ENCODE results near the gene APPBP2. TPM values are rescaled to one million over a fixed set of nuclear protein-coding genes. Genes with fewer than 3 reads are reported as not detected.

APPBP2 gene
- total and polyA plus RNA-seq, 2 donors (not counting 3 experiments of a cell fraction or from before 2014, with no cell fraction given) = 8.4 to 49.1 TPM

DNA sequence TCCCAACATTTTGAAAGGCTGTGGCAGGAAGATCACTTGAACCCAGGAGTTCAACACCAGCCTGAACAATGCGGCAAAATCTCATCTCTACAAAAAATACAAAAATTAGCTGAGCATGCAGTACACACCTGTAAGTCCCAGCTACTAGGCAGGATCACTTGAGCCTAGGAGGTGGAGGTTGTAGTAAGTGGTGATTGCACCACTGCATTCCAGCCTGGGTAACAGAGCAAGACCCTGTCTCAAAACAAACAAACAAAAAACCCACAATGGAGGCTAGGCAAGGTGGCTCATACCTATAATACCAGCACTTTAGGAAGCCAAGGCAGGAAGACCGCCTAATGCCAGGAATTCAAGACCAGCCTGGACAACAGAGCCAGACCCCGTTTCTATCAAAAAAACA is 12.0 kb downstream of the APPBP2 start:
- no peaks in the 10 kb centered on the region for H3K27me3 ChIP-seq (ENCODE audit: control insufficient read depth in 2 of 2, insufficient read depth in 2 of 2, low read length in 2 of 2)
- no peak for FAIRE-seq
- H3K36me3 ChIP-seq (ENCODE audit: control insufficient read depth in 2 of 2, extremely low read depth in 1 of 2, insufficient read depth in 2 of 2, low read length in 2 of 2) = peaks cover 0 to 3% of the 10 kb centered on the region in 2 experiments
- H4K20me1 ChIP-seq (replicated peaks; ENCODE audit: control insufficient read depth, extremely low read depth, insufficient read depth, low read length) = peaks cover 2% of the 10 kb centered on the region
- no peak overlapping the region for H3K27ac ChIP-seq (ENCODE audit: insufficient read depth, low read depth, low read length)
- no peaks in the 10 kb centered on the region for H3K4me1 ChIP-seq (ENCODE audit: control insufficient read depth, extremely low read depth, insufficient read depth, low read length)
- TF ChIP-seq, protein P1, sequence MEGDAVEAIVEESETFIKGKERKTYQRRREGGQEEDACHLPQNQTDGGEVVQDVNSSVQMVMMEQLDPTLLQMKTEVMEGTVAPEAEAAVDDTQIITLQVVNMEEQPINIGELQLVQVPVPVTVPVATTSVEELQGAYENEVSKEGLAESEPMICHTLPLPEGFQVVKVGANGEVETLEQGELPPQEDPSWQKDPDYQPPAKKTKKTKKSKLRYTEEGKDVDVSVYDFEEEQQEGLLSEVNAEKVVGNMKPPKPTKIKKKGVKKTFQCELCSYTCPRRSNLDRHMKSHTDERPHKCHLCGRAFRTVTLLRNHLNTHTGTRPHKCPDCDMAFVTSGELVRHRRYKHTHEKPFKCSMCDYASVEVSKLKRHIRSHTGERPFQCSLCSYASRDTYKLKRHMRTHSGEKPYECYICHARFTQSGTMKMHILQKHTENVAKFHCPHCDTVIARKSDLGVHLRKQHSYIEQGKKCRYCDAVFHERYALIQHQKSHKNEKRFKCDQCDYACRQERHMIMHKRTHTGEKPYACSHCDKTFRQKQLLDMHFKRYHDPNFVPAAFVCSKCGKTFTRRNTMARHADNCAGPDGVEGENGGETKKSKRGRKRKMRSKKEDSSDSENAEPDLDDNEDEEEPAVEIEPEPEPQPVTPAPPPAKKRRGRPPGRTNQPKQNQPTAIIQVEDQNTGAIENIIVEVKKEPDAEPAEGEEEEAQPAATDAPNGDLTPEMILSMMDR (IDR thresholded peaks at IDR 0.05; ENCODE audit: extremely low read depth in 1 of 2, insufficient read depth in 1 of 2, low read depth in 1 of 2, low read length in 2 of 2) = no peak
- TF ChIP-seq JUN (IDR thresholded peaks at IDR 0.05; ENCODE audit: borderline replicate concordance, insufficient read depth, insufficient read length, low read depth) (no peak), GATA2 (IDR thresholded peaks at IDR 0.05; ENCODE audit: insufficient read depth, insufficient read length, low read depth, low read length) (no peak), FOS (IDR thresholded peaks at IDR 0.05; ENCODE audit: borderline replicate concordance, insufficient read depth, low read length) (no peak), MAX (IDR thresholded peaks at IDR 0.05; ENCODE audit: insufficient read depth, insufficient read length) (no peak), POLR2AphosphoS5 (IDR thresholded peaks at IDR 0.05; ENCODE audit: insufficient read depth, low read depth, low read length) (no peak), MYC (IDR thresholded peaks at IDR 0.05; ENCODE audit: low read depth, low read length) (no peak), EZH2 (IDR thresholded peaks at IDR 0.05; ENCODE audit: borderline replicate concordance, low read depth, low read length, severe bottlenecking) (no peak), POLR2A (IDR thresholded peaks at IDR 0.05; ENCODE audit: low read depth, low read length) (no peak)
- intact Hi-C loops (cut with micrococcal nuclease) (no loop called here), dilution Hi-C loops (cut with MboI; ENCODE audit: extremely low pct_ligation_motif_present, low sequenced_read_pairs) (no loop called here)
- peaks cover 4% of the 10 kb centered on the region for H3K9me1 ChIP-seq (replicated peaks; ENCODE audit: control insufficient read depth, extremely low read depth, insufficient read depth, low read length)
- H3K9me3 ChIP-seq (replicated peaks; ENCODE audit: control insufficient read depth, insufficient read depth, low read length) = no peaks in the 10 kb centered on the region
- no peak overlapping the region for H3K4me3 ChIP-seq (replicated peaks in 1 of 3; ENCODE audit: insufficient read depth in 1 of 3, low read depth in 1 of 3, low read length in 3 of 3)
- BruUV-seq (replicated peaks) = no TSS peak
- H3K79me2 ChIP-seq (ENCODE audit: control insufficient read depth, insufficient read depth, low read length) = peaks cover 75% of the 10 kb centered on the region
- no peak overlapping the region for H2AFZ ChIP-seq (ENCODE audit: low read depth, low read length)
- no peak overlapping the region for H3K4me2 ChIP-seq (ENCODE audit: insufficient read depth, low read length)
- CTCF ChIA-PET = no interaction called here
- DNase-seq (ENCODE audit: low read depth, low spot score) = no peak
- no peak overlapping the region for H3K9ac ChIP-seq (replicated peaks; ENCODE audit: extremely low read depth, insufficient read depth, low read length)
- POLR2A ChIA-PET = no interaction called here
